Skin of body (tissue), 3 donors: ENCODE measurements around the gene ATCAY. TPM values are rescaled to one million over a fixed set of nuclear protein-coding genes. Genes with fewer than 3 reads are reported as not detected.

ENCODE experiments used
- DNase-seq: peaks from one replicate; lab custom pipeline; 2025; lab: John Stamatoyannopoulos, UW
- small RNA-seq: library from RNA; depleted of rRNA; stranded (forward); fragments of <200 nt; gene quantifications from one replicate; pipeline ENCODE3, GENCODE V24; 2014; ENCODE audit warnings: low replicate concordance
- total RNA-seq: library from RNA; depleted of rRNA; stranded (reverse); fragments of >200 nt; gene quantifications from one replicate; pipeline ENCODE4 v1.2.3, GENCODE V29; 2014

ATCAY gene
- total RNA-seq, 1 donor from 2014 or later = 0.20 TPM

- peak; percentile 85 for DNase-seq
Observed at GRCh38 chr19:3968556-3969434, 88.3 kb downstream of the ATCAY start.

GRCh38 chr19:3969435-3970312 lies 89.2 kb downstream of the ATCAY start:
- no peak for DNase-seq

- no peak for DNase-seq
Observed at GRCh38 chr19:3970313-3970807, 89.9 kb downstream of the ATCAY start.

- DNase-seq = peak; percentile 97
Observed at GRCh38 chr19:3970808-3971598, 90.5 kb downstream of the ATCAY start, which contains the start of gene DAPK3. TSS of gene DAPK3 (minus strand) at chr19:3971099. CDS start at chr19:3969735, 1,364 bp downstream.

- no peak for DNase-seq
Observed at GRCh38 chr19:3975144-3975543, 94.7 kb downstream of the ATCAY start.

- no peak for DNase-seq
Observed at GRCh38 chr19:3975637-3976087, 95.2 kb downstream of the ATCAY start.

DNA sequence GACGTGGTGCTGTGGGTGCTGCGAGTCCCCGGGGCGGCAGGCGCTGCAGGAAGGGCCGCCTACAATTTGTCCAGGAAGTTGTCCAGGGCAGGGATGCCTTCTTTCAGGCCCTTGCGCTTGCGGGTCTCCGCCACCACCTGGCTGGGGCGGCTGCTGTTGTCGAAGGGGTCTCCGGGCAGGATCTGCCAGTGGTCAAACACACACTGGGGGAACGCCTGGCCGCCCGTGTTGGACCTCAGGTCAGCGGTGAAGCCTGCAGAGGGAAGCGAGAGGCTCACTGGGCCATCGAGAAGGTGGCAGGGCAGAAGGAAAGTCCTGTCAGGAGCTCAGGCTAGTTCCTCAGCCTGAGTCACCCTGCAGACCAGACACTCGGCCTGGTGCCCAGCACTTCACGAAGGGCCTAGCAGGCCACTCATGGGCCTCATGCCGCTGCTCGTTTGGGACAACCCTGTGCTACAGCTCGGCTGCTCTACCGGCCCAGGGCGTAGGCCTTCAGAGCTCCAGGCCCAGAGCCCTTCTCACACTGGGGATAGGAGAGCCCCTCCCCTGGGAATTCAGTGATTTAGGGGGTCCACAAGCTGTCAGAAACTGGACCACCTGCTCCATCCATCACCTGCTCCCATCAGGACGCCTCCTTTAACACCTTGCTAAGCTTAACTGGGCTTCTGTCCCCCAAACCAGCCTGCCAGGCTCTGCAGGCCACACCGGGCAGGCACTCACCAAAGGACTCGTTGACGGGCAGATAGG lies 96.2 kb downstream of the ATCAY start:
- DNase-seq = no peak

Small RNA genes lying within 50 kb of the gene (small RNA-seq; reads per million reads assigned to genes)
- not detected for gene RN7SL202P

Other genes with a start within 250 kb of the ATCAY start
- 8.9 TPM for gene PIP5K1C, start 180.2 kb upstream of the ATCAY start, total RNA-seq
- 1.2 TPM for gene TJP3, start 172.3 kb upstream of the ATCAY start, total RNA-seq
- 14.6 TPM for gene APBA3, start 119.0 kb upstream of the ATCAY start, total RNA-seq
- gene MRPL54, start 118.0 kb upstream of the ATCAY start, total RNA-seq = 27.3 TPM
- gene RAX2, start 108.5 kb upstream of the ATCAY start, total RNA-seq = not detected
- 0.99 TPM for gene MATK, start 94.3 kb upstream of the ATCAY start, total RNA-seq
- 0.30 TPM for gene ZFR2, start 11.6 kb upstream of the ATCAY start, total RNA-seq
- gene NMRK2, start 52.4 kb downstream of the ATCAY start, total RNA-seq = 3.6 TPM
- 52.5 TPM for gene DAPK3, start 90.4 kb downstream of the ATCAY start, total RNA-seq
- gene EEF2, start 104.8 kb downstream of the ATCAY start, total RNA-seq = 1,711 TPM
- gene PIAS4, start 127.1 kb downstream of the ATCAY start, total RNA-seq = 22.9 TPM
- 12.7 TPM for gene ZBTB7A, start 186.2 kb downstream of the ATCAY start, total RNA-seq
- gene MAP2K2, start 243.4 kb downstream of the ATCAY start, total RNA-seq = 54.5 TPM